Spleen (tissue), 11 donors: ENCODE results near the gene TMTC4. TPM values are rescaled to one million over a fixed set of nuclear protein-coding genes. Genes with fewer than 3 reads are reported as not detected.

ENCODE experiments used
- DNase-seq: peaks from one replicate; pipeline ENCODE4 v3.0.0-alpha.2; 2020
- H3K27ac ChIP-seq, 8 donors: fragments of 200-600 bp; sonication (generic) in 7 of 8; 1 replicate in 4 of 8; 2 replicates in 4 of 8; pipeline versions ENCODE4 v1.5.0 to v1.8.0; 2016 to 2021; ENCODE audit warnings: inconsistent platforms in 4 of 8, mild to moderate bottlenecking in 4 of 8, moderate library complexity in 1 of 8
- H3K27me3 ChIP-seq, 7 donors: fragments of 200-600 bp; sonication (generic) in 6 of 7; replicated peaks in 1 of 7; 1 replicate in 4 of 7; 2 replicates in 3 of 7; pipeline versions ENCODE4 v1.5.0 to v1.8.0; 2016 to 2021; ENCODE audit warnings: inconsistent platforms in 3 of 7, mild to moderate bottlenecking in 1 of 7
- H3K36me3 ChIP-seq, 6 donors: fragments of 200-600 bp; sonication (generic) in 5 of 6; 1 replicate in 4 of 6; 2 replicates in 2 of 6; pipeline versions ENCODE4 v1.5.0 to v1.8.0; 2016 to 2021; ENCODE audit warnings: inconsistent platforms in 2 of 6
- H3K4me1 ChIP-seq, 6 donors: fragments of 200-600 bp; sonication (generic) in 5 of 6; 1 replicate in 3 of 6; 2 replicates in 3 of 6; pipeline versions ENCODE4 v1.5.0 to v1.8.0; 2016 to 2021; ENCODE audit warnings: inconsistent platforms in 3 of 6
- H3K4me3 ChIP-seq, 8 donors: fragments of 200-600 bp; sonication (generic) in 7 of 8; 1 replicate in 4 of 8; 2 replicates in 4 of 8; pipeline versions ENCODE4 v1.5.0 to v1.8.0; 2016 to 2021; ENCODE audit warnings: inconsistent platforms in 4 of 8, mild to moderate bottlenecking in 4 of 8, moderate library complexity in 2 of 8
- H3K9me3 ChIP-seq, 8 donors: fragments of 200-600 bp; sonication (generic) in 7 of 8; 1 replicate in 4 of 8; 2 replicates in 4 of 8; pipeline versions ENCODE4 v1.5.0 to v1.8.0; 2016 to 2021; ENCODE audit warnings: inconsistent platforms in 4 of 8
- POLR2A ChIP-seq, 3 donors: fragments of 450-650 bp; IDR thresholded peaks; one replicate each; pipeline ENCODE4 v1.5.1; 2017; ENCODE audit warnings: antibody characterized with exemption in 3 of 3, mild to moderate bottlenecking in 1 of 3
- POLR2AphosphoS5 ChIP-seq, 3 donors: sonication (generic); formaldehyde crosslinking; IDR thresholded peaks; one replicate each; pipeline ENCODE4 v1.5.1; 2017; ENCODE audit warnings: antibody characterized with exemption in 3 of 3
- WGBS, 5 donors: extraction: QIAGEN DNeasy Blood & Tissue Kit in 3 of 5; methylation state at CpG; one replicate each; pipeline versions ENCODE4 v1.1.5 to v1.1.7; 2013 to 2018; 5-methylcytosine and 5-hydroxymethylcytosine counted together
- intact Hi-C: fragments of 100-400 bp; cut with DNase I; formaldehyde crosslinking; loops from one replicate; pipeline ENCODE4 v1.15.0; 2023; ENCODE audit warnings: low total_unique reads
- polyA plus RNA-seq, 3 donors: library from polyadenylated mRNA; stranded (reverse); fragments of 200-250 nt; gene quantifications; one replicate each; pipeline ENCODE4 v1.2.1, GENCODE V29; 2013
- total RNA-seq, 7 donors: library from RNA; depleted of rRNA in 3 of 7; stranded (reverse); fragments of >200 nt in 3 of 7; fragmentation: NEBNext Ultra II Directional in 4 of 7; extraction: Animal tissue kit (Norgen Biotek cat#: 25700) in 4 of 7; gene quantifications; one replicate each; pipeline versions ENCODE4 v1.1.0 to v1.2.1, GENCODE V29; 2016 to 2021
- TF ChIP-seq, protein P1 (sequence below), 11 experiments: fragments of 200-600 bp in 7 of 11; fragments of 450-650 bp in 4 of 11; sonication (generic) in 4 of 11; IDR thresholded peaks in 8 of 11; conservative IDR thresholded peaks in 3 of 11; 1 replicate in 7 of 11; 2 replicates in 4 of 11; pipeline versions ENCODE4 v1.4.0 to v1.8.0; 2016 to 2021; ENCODE audit warnings: antibody characterized with exemption in 11 of 11, inconsistent platforms in 4 of 11, mild to moderate bottlenecking in 1 of 11
- donor health status: healthy with polysubstance abuse.
- donor health status: DM: no; HTN: no; CAD: no; lungs with moderate emphysema.
- donor health status: DM: no; HTN: no; CAD: no.
- donor health status: Bipolar disorder and iron deficiency.
- donor health status: healthy.
- donor health status: DM: no; HTN: no; CAD: no.
- donor health status: DM: yes; HTN: yes; CAD: no.

Gene TMTC4
- total and polyA plus RNA-seq, 10 donors = 3.7 to 17.7 (median 12.1) TPM

DNA sequence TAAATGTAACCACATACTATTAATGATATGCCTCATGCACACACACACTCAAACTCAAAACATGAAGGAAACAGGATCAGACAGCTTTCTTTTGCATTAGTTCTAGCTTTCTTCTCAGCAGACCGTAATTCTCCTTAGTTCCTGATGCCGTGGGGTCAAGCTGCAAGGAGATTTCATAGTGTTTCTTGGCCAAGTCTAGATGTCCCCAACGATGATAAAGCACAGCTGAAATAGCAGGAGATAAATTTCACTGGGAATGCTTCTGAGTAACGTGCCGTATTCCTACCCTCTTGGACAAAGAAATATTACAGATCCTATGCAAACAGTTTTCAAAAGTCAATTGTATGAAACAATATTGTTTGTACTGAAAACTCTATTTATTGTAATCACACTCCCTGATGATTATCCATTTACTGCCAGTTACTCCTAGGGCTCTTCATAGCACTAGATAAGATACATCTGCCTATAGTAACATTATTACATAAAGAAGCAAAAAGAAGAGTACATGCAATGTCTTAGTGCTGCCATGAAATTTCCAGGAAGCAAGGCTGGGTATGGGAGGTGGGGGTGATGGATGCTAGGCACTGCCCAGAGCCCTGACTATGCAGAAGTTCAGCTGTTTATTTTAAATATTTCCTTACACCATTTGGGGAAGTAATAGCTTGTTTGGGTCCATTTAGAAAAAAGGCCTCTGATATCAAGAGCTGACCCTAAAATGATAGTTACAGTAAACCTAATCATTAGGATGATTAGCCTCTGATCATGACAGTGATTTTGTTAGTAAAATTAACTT is 69.5 kb downstream of the TMTC4 start:
- DNase-seq = no peak
- Histone ChIP-seq H3K4me3 (no peak overlapping the region), H3K36me3 (peaks cover 0 to 12% (median 0%) of the 10 kb centered on the region in 6 donors), H3K27me3 (no peaks in the 10 kb centered on the region), H3K27ac (no peak overlapping the region), H3K4me1 (peaks cover 3 to 24% (median 9%) of the 10 kb centered on the region in 6 donors), H3K9me3 (no peaks in the 10 kb centered on the region)
- intact Hi-C loops = no loop called here
- TF ChIP-seq POLR2A (IDR thresholded peaks at IDR 0.05) (no peak), POLR2AphosphoS5 (IDR thresholded peaks at IDR 0.05) (no peak)
- TF ChIP-seq, protein P1, sequence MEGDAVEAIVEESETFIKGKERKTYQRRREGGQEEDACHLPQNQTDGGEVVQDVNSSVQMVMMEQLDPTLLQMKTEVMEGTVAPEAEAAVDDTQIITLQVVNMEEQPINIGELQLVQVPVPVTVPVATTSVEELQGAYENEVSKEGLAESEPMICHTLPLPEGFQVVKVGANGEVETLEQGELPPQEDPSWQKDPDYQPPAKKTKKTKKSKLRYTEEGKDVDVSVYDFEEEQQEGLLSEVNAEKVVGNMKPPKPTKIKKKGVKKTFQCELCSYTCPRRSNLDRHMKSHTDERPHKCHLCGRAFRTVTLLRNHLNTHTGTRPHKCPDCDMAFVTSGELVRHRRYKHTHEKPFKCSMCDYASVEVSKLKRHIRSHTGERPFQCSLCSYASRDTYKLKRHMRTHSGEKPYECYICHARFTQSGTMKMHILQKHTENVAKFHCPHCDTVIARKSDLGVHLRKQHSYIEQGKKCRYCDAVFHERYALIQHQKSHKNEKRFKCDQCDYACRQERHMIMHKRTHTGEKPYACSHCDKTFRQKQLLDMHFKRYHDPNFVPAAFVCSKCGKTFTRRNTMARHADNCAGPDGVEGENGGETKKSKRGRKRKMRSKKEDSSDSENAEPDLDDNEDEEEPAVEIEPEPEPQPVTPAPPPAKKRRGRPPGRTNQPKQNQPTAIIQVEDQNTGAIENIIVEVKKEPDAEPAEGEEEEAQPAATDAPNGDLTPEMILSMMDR (IDR thresholded peaks at IDR 0.05 in 8 of 11, conservative IDR thresholded peaks at IDR 0.05 in 3 of 11) = no peak
- WGBS, 5 donors = 80 to 89% (median 88%) methylated on average over 5 of the region's 5 CpGs

DNA sequence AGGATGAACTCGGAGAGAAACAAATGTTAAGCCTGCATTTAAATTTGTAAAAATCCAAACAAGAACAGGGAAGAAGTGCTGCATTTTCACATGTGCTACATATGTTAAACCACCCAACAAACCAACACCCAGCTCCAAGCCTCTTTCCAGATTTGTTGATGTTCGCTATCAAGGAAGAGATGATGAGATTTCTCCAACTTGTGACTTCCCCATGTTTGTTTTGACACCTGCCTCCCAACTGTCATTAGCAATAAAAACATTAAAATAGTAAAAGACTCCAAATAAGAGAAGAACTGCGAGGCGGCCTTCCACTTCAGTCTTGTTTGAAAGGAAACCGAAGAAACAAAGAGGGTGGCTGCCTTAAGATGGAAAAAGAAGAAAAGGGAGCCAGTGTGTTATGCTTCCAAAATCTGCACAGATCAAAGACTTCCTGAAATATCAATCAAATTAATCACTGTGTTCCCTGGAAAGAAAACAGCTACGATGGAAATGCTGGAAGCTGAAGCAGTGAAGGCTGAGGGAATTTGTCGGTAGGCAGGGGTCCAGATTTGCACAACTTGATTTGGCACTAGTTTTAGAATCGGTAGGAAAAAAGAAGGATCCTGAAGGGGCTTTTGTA is 72.0 kb downstream of the TMTC4 start:
- intact Hi-C loops = no loop called here
- H3K27me3 ChIP-seq = no peaks in the 10 kb centered on the region
- H3K4me3 ChIP-seq = no peak overlapping the region
- no peak for DNase-seq
- TF ChIP-seq POLR2A (IDR thresholded peaks at IDR 0.05) (no peak), POLR2AphosphoS5 (IDR thresholded peaks at IDR 0.05) (no peak)
- TF ChIP-seq, protein P1 (IDR thresholded peaks at IDR 0.05 in 8 of 11, conservative IDR thresholded peaks at IDR 0.05 in 3 of 11) = no peak
- H3K36me3 ChIP-seq = peaks cover 0 to 12% (median 0%) of the 10 kb centered on the region in 6 donors
- peaks cover 0 to 4% (median 0%) of the 10 kb centered on the region in 6 donors for H3K4me1 ChIP-seq
- 73 to 88% (median 81%) methylated on average over 8 of the region's 8 CpGs for WGBS, 5 donors
- H3K9me3 ChIP-seq = no peaks in the 10 kb centered on the region
- H3K27ac ChIP-seq = no peak overlapping the region

DNA sequence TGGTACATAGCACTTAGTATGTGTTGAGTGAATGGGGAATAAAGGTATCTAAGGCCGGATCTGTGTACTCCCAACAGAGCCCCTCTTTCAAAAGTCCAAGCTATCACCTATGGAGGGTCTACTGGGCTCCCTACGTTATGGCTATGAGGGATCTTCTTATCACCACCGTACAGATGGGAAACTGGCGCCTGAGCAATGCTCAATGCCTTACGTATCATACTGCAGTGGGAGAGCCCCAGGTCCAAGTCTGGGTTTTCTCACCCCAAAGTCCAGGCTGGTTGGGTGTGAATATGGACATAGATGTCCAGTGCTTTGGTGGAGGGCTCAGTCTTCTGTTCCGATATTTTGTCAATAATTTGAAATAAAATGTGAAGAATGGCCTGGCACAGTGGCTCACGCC is 72.9 kb downstream of the TMTC4 start:
- Histone ChIP-seq H3K4me3 (no peak overlapping the region), H3K36me3 (peaks cover 0 to 12% (median 0%) of the 10 kb centered on the region in 6 donors), H3K27ac (no peak overlapping the region), H3K27me3 (no peaks in the 10 kb centered on the region), H3K9me3 (no peaks in the 10 kb centered on the region), H3K4me1 (peaks cover 0 to 4% (median 0%) of the 10 kb centered on the region in 6 donors)
- TF ChIP-seq, protein P1 (IDR thresholded peaks at IDR 0.05 in 8 of 11, conservative IDR thresholded peaks at IDR 0.05 in 3 of 11) = no peak
- intact Hi-C loops = no loop called here
- no peak for DNase-seq
- WGBS, 5 donors = 94 to 98% (median 95%) methylated on average over 7 of the region's 7 CpGs

- Histone ChIP-seq H3K9me3 (no peaks in the 10 kb centered on the region), H3K4me3 (no peak overlapping the region), H3K4me1 (peaks cover 0 to 4% (median 0%) of the 10 kb centered on the region in 6 donors), H3K36me3 (peaks cover 0 to 4% (median 0%) of the 10 kb centered on the region in 6 donors), H3K27ac (no peak overlapping the region), H3K27me3 (no peaks in the 10 kb centered on the region)
- TF ChIP-seq POLR2AphosphoS5 (IDR thresholded peaks at IDR 0.05) = no peak
- TF ChIP-seq POLR2A (IDR thresholded peaks at IDR 0.05) = no peak
- TF ChIP-seq, protein P1 (IDR thresholded peaks at IDR 0.05 in 8 of 11, conservative IDR thresholded peaks at IDR 0.05 in 3 of 11) = no peak
- WGBS, 5 donors = 66 to 71% (median 67%) methylated on average over 6 of the region's 6 CpGs
- intact Hi-C loops = no loop called here
- no peak for DNase-seq
Measured at GRCh38 chr13:100600915-100601314, 73.7 kb downstream of the TMTC4 start.
